Measurements from ENCODE around the gene COQ8A.
A peak's percentile ranks its signal among the peaks of the same experiment; 100 is the strongest.
"Not testable (repeated sequence)": the region's sequence is repeated elsewhere in the genome, so short reads cannot be mapped to it uniquely, and the experiment has no call there.

The COQ8A gene

GRCh38 chr1:226993814-226994585, 53.9 kb downstream of the COQ8A start:
- peaks cover 72% of the 10 kb centered on the region for H3K4me1 Mint-ChIP-seq

GRCh38 chr1:226994586-226995364, 54.7 kb downstream of the COQ8A start:
- H3K36me3 Mint-ChIP-seq (ENCODE audit: low read depth) = peaks cover 30% of the 10 kb centered on the region
- DNase-seq = no peak
- peaks cover 64% of the 10 kb centered on the region for H3K4me1 Mint-ChIP-seq
- peak overlapping the region; percentile 42 for H3K4me3 Mint-ChIP-seq
- peak overlapping the region; percentile 78 for H3K27ac Mint-ChIP-seq
- no peaks in the 10 kb centered on the region for H3K27me3 Mint-ChIP-seq (ENCODE audit: low read depth, poor library complexity)
- peaks cover 22% of the 10 kb centered on the region for H3K9me3 Mint-ChIP-seq
- TF ChIP-seq CTCF (IDR thresholded peaks at IDR 0.05) = no peak

More at GRCh38 chr1:226993814-226994585, 53.9 kb downstream of the COQ8A start:
- peaks cover 22% of the 10 kb centered on the region for H3K36me3 Mint-ChIP-seq (ENCODE audit: low read depth)
- H3K9me3 Mint-ChIP-seq = peaks cover 17% of the 10 kb centered on the region
- H3K4me3 Mint-ChIP-seq = peak overlapping the region; percentile 60
- peak overlapping the region; percentile 98 for H3K27ac Mint-ChIP-seq
- TF ChIP-seq CTCF (IDR thresholded peaks at IDR 0.05) = no peak
- H3K27me3 Mint-ChIP-seq (ENCODE audit: low read depth, poor library complexity) = no peaks in the 10 kb centered on the region
- peak; percentile 42 for DNase-seq

GRCh38 chr1:226995365-226996332, 55.6 kb downstream of the COQ8A start:
- peaks cover 56% of the 10 kb centered on the region for H3K4me1 Mint-ChIP-seq
- H3K27ac Mint-ChIP-seq = peak overlapping the region; percentile 78
- H3K9me3 Mint-ChIP-seq = peaks cover 29% of the 10 kb centered on the region
- peaks cover 38% of the 10 kb centered on the region for H3K36me3 Mint-ChIP-seq (ENCODE audit: low read depth)
- no peaks in the 10 kb centered on the region for H3K27me3 Mint-ChIP-seq (ENCODE audit: low read depth, poor library complexity)
- no peak for TF ChIP-seq CTCF (IDR thresholded peaks at IDR 0.05)
- no peak overlapping the region for H3K4me3 Mint-ChIP-seq
- no peak for DNase-seq

GRCh38 chr1:226999579-226999978, 59.5 kb downstream of the COQ8A start:
- not testable (repeated sequence) for H3K4me3 Mint-ChIP-seq

GRCh38 chr1:227002531-227003049, 62.5 kb downstream of the COQ8A start:
- Mint-ChIP-seq H3K9me3 (peaks cover 26% of the 10 kb centered on the region), H3K4me3 (no peak overlapping the region), H3K27ac (no peak overlapping the region), H3K27me3 (ENCODE audit: low read depth, poor library complexity) (no peaks in the 10 kb centered on the region), H3K4me1 (no peaks in the 10 kb centered on the region), H3K36me3 (ENCODE audit: low read depth) (peaks cover 55% of the 10 kb centered on the region)
- TF ChIP-seq CTCF (IDR thresholded peaks at IDR 0.05) = no peak
- DNase-seq = no peak

More at GRCh38 chr1:226999579-226999978, 59.5 kb downstream of the COQ8A start:
- H3K36me3 Mint-ChIP-seq (ENCODE audit: low read depth) = peaks cover 63% of the 10 kb centered on the region
- not testable (repeated sequence) for H3K27me3 Mint-ChIP-seq (ENCODE audit: low read depth, poor library complexity); DNase-seq; H3K27ac Mint-ChIP-seq
- H3K4me1 Mint-ChIP-seq = peaks cover 20% of the 10 kb centered on the region
- H3K9me3 Mint-ChIP-seq = peaks cover 29% of the 10 kb centered on the region
